ENCODE measurements around the gene BDKRB2. TPM values are rescaled to one million over a fixed set of nuclear protein-coding genes. Genes with fewer than 3 reads are reported as not detected.

Gene BDKRB2
- total RNA-seq, 1 experiment from 2014 or later, result 0.21 TPM

- Histone ChIP-seq H3K27me3 (replicated peaks; ENCODE audit: insufficient read depth, low read depth, low read length, poor library complexity) (no peaks in the 10 kb centered on the region), H3K27ac (ENCODE audit: low read depth, low read length, poor library complexity, severe bottlenecking) (no peak overlapping the region), H3K9me3 (ENCODE audit: low read depth, low read length, poor library complexity, severe bottlenecking) (no peaks in the 10 kb centered on the region), H3K36me3 (ENCODE audit: insufficient read depth, low read length, poor library complexity, severe bottlenecking) (no peaks in the 10 kb centered on the region), H3K4me3 (ENCODE audit: low read depth, low read length, poor library complexity, severe bottlenecking) (no peak overlapping the region), H3K4me1 (ENCODE audit: insufficient read depth, low read length, poor library complexity, severe bottlenecking) (no peaks in the 10 kb centered on the region)
- CTCF ChIA-PET, result no interaction called here
- DNase-seq (ENCODE audit: low spot score), result no peak
- BruUV-seq (replicated peaks), result no TSS peak
- intact Hi-C loops (cut with micrococcal nuclease; ENCODE audit: unreplicated experiment), result no loop called here
- no peak for TF ChIP-seq CTCF (conservative IDR thresholded peaks at IDR 0.05; ENCODE audit: low read depth, low read length)
- TF ChIP-seq EZH2 (IDR thresholded peaks at IDR 0.05; ENCODE audit: borderline replicate concordance, low read depth, low read length, poor library complexity, severe bottlenecking), result no peak
- POLR2A ChIA-PET (ENCODE audit: low non-redundant PET), result no interaction called here
Measured at GRCh38 chr14:96194657-96195431, 9.8 kb upstream of the BDKRB2 start.

GRCh38 chr14:96195441-96196081 is 9.1 kb upstream of the BDKRB2 start:
- POLR2A ChIA-PET (ENCODE audit: low non-redundant PET), result interaction anchor here (0.7 kb wide), 1 partner anchor 70 kb away, joined by 4 read pairs; no protein-coding TSS in a partner anchor
- Histone ChIP-seq H3K9me3 (ENCODE audit: low read depth, low read length, poor library complexity, severe bottlenecking) (no peaks in the 10 kb centered on the region), H3K4me3 (ENCODE audit: low read depth, low read length, poor library complexity, severe bottlenecking) (no peak overlapping the region), H3K4me1 (ENCODE audit: insufficient read depth, low read length, poor library complexity, severe bottlenecking) (no peaks in the 10 kb centered on the region), H3K36me3 (ENCODE audit: insufficient read depth, low read length, poor library complexity, severe bottlenecking) (no peaks in the 10 kb centered on the region), H3K27ac (ENCODE audit: low read depth, low read length, poor library complexity, severe bottlenecking) (no peak overlapping the region), H3K27me3 (replicated peaks; ENCODE audit: insufficient read depth, low read depth, low read length, poor library complexity) (no peaks in the 10 kb centered on the region)
- DNase-seq (ENCODE audit: low spot score), result no peak
- no TSS peak for BruUV-seq (replicated peaks)
- CTCF ChIA-PET, result no interaction called here
- intact Hi-C loops (cut with micrococcal nuclease; ENCODE audit: unreplicated experiment), result no loop called here
- TF ChIP-seq EZH2 (IDR thresholded peaks at IDR 0.05; ENCODE audit: borderline replicate concordance, low read depth, low read length, poor library complexity, severe bottlenecking) (no peak), CTCF (conservative IDR thresholded peaks at IDR 0.05; ENCODE audit: low read depth, low read length) (no peak)

GRCh38 chr14:96197163-96197852 is 7.3 kb upstream of the BDKRB2 start:
- no peaks in the 10 kb centered on the region for H3K4me1 ChIP-seq (ENCODE audit: insufficient read depth, low read length, poor library complexity, severe bottlenecking)
- no peaks in the 10 kb centered on the region for H3K9me3 ChIP-seq (ENCODE audit: low read depth, low read length, poor library complexity, severe bottlenecking)
- H3K36me3 ChIP-seq (ENCODE audit: insufficient read depth, low read length, poor library complexity, severe bottlenecking), result no peaks in the 10 kb centered on the region
- TF ChIP-seq CTCF (conservative IDR thresholded peaks at IDR 0.05; ENCODE audit: low read depth, low read length), result no peak
- TF ChIP-seq EZH2 (IDR thresholded peaks at IDR 0.05; ENCODE audit: borderline replicate concordance, low read depth, low read length, poor library complexity, severe bottlenecking), result no peak
- DNase-seq (ENCODE audit: low spot score), result no peak
- no peaks in the 10 kb centered on the region for H3K27me3 ChIP-seq (replicated peaks; ENCODE audit: insufficient read depth, low read depth, low read length, poor library complexity)
- no peak overlapping the region for H3K4me3 ChIP-seq (ENCODE audit: low read depth, low read length, poor library complexity, severe bottlenecking)
- no peak overlapping the region for H3K27ac ChIP-seq (ENCODE audit: low read depth, low read length, poor library complexity, severe bottlenecking)
- CTCF ChIA-PET, result no interaction called here
- BruUV-seq (replicated peaks), result no TSS peak
- POLR2A ChIA-PET (ENCODE audit: low non-redundant PET), result no interaction called here
- intact Hi-C loops (cut with micrococcal nuclease; ENCODE audit: unreplicated experiment), result no loop called here

Measured in A673 (cell line).